Dedifferentiated amniotic fluid mesenchymal stem cell (primary cell): Measurements from ENCODE around the gene FBXL15.

Experiments
- DNase-seq: peaks from one replicate; pipeline ENCODE4 v3.0.0-alpha.2; 2016; ENCODE audit errors: extremely low spot score

FBXL15 gene

DNA sequence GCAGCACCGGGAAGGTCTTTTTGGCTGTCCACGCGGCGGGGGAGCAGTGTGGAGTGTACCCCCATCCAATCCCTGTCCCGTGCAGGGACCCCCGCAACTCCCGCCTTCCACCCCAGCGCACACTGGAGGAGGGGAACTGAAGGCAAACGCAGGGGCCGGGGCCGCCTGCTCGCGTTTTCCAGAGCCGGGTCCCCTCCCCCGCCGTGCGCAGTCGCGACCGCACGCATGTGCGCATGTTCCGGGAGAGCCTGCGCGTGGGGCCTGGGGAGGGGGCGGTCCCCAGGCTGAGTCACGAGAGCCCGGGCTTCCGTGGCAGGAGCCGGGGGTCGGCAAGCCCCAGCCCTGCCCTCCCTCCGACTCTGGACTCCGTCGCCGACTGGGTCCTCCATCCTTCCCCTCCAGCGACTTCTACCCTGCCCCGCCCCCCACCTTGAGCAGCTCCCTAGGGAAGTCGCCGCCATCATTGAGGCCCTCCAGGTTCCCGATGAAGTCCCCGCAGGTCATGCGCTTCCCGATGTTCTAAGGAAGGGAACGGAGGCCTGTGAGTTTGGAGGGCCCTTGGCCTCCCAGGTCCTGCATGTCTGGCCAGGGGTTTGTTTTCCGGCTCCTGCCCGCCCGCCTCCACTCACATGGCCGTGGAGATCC lies 10.1 kb upstream of the FBXL15 start:
- no peak for DNase-seq

DNA sequence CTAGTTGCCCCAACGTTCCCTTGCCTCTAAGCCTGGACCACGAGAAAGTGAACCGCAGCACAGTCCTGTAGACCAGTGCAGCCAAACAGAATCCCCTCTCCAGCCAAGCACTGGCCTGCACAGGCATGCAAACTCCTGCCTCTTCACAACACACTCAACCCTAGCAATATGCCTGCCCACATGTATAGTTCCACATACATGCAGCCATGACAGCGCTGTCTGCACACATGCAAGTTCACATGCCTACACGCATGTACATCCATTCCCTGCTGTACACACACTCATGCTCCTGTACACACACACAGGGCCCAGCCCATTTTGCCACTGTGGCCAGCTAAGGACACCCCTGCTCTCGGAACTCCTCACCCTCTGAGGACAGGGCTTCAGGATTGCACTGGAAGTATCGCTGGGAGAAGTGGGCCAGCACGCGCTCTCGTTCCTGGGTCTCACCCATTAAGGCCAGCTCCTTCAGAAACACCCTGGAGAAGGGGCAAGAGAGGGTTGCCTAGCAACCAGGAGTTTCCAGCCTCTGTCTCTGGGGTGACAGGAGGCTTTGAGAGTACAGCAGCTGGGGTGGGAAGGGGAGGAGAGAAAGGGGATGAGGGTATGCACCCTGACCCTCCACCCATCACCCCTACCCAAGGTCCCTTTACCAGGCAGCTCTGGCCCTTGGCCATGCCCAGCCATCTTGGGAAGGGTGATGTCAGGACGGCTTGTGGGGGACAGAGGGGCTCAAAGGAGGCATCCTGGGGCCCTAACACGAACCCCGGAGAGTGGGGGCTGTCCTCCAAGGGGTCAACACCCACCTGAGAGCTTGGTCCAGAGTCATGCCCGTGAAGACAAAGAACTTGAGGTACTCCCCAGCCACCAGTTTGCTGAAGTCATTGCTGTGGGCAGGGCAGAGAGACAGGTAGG lies 9.0 kb upstream of the FBXL15 start:
- DNase-seq = no peak

DNA sequence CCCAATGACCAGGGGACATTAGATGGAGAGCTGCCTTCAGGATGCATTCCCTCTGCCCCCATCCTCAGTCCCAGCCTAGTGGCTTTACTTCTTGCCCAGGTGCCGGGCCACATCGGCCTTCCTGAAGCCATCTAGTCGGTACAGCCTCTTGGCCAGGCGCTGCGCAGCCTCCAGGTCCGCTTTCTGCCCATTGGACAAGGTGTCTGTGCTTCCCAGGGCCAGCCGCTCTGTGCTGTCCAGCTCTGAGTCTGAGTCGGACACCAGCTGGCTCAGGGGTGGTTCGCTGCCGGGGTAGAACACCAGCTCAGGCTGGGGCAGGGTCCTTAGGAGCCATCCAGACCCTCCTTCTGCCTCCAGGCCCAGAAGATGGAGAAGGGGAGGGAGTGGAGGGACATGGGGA lies 8.3 kb upstream of the FBXL15 start:
- no peak for DNase-seq

DNA sequence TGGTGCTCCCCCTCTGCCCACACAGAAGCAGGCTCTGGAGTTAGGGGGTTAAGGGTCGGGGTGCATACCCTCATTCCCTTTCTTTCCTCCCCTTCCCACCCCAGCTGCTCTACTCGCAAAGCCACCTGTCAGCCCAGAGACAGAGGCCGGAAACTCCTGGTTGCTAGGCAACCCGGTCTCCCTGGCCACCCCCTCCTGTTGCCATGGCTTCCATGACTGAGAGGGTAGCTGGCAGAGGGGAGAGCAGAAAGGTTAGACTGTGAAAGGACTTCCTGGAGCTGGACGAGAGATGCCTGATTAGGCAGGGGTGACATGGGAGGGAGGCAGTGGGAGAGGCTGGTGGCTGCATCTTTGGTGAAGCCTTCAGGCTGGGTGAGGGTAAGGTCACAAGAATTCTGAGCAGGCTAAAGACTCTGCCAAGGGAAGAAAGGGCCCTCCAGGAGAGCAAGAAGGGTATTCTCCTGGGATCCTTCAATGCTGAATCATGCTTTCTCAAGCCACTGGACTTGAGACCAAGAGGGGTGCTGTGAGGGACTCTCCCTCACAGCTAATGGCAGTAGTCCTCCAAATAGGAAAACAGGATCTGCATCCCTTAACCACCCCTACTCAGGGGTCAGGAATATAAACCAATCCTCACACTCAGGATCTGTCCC lies 7.5 kb upstream of the FBXL15 start:
- no peak for DNase-seq

DNA sequence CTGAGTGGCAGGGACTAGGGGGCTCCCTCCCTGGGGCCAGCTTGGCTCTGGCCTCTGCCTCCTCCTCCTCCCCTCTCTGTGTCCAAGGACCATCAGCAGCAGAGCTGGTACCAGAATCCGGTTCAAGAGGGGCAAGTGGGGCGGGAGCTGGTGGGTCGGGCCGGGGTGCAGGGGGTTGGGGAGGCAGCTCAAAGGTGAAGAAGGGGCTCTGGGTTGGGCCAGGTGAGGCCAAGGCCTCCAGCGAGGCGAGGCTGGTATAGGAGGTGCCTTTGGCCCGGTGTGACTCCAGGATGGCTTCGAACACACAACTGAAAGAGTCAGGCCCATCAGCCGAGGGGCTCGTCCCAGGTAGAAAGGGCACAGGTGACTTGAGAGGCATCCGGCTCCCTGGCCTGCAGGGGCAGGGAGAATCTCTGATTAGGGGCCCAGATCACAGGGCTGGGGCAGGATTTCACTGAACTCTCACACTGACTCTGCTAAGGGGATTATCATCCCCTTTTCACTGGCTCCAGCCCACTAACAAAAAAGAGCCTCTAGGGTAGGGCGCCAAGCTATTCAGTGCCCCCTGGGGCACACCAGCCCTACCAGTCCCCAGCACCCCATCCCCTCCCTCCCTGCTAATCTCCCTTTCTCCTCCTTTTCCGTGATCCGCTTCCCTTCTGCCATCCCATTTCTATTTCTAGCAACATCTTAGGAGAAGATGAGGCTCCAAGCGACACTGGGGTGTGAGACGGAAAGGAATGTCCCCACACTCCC lies 6.7 kb upstream of the FBXL15 start:
- DNase-seq = no peak

DNA sequence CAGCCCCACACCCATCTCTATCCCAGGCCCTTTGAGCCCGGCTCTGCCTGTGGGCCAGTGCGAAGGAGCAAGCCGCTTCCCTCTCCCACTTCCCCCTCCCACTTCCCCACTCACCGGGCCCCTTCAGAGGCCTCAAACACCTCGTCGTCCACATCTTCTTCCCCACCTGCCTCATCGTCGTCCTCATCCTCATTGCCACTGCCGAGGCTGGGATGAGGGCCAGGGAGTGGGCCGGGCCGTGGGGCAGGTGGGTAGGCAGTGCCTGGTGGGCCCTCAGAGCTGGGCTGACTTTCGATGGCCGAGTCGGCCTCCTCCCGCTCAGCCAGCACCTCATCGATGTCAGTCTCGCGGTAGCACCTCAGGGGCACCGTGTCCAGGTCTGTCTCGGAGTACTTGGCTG lies 5.9 kb upstream of the FBXL15 start:
- no peak for DNase-seq

DNA sequence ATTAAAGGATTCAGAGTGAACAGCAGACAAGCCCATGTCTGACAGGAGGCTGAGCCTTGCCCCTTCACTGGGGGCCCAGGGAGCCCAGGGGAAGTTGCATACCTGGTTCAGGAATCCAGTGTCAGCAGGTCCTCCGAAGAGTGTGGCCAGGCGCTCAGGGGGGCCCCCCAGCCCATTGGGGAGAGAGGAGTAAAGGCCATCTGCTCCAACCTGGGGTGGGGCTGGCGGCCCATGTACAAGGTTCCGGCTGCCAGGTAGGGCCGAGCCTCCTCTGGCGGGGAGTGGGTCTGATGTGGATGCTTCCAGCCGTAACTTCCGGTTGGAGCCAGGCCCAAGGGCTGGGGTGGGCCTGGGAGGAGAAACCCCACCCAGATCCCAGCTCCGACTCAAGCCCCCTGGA lies 4.4 kb upstream of the FBXL15 start:
- no peak for DNase-seq

DNA sequence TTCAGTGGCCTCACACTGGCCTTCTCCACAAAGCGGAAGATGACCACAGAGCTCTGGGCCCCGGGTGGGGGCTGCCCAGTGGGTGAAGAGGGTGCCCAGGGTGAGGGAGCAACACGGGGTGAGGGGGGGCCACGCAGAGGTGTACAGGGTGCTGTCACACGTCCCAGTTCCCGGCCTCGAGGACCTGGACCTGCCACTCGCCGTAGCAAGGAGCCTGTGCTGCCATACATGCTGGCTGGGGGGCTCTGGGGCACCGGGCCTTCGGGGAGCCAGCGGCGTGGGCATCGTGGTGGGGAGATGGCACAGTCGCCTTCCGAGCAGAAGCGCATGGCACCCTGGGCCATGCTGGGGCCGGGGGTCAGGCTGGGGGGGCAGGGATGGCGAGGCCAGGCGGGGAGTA lies 3.9 kb upstream of the FBXL15 start:
- DNase-seq = no peak

DNA sequence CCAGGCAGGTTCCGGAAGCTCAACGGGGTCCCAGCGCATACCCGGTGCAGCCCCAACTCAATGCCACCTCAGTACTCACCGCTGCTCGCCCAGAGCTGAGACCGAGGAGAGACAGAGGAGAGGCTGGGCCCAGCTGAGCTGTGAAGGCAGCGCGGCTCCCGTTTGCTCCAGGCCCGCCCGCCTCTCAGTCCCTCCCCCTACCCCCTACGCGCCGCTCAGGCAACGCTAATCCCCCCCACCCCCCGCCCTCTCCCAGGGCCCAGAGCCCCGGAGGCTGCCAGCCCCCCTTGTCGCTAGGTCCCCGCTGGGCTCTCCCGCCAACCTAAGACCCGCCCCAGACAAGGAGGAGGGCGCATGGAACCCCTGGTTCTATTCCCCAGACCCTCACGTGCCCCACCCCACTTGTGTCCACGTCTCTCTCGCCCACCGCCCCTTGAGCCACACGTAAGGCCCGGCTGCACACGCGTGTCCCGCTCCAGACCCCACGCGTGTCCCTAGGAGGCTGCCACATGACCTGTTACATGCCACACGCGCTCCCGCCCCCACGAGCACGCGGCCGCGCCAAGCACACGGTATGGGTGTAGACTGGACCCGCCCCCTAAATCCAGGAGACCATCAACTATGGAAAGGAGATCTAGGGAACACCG lies 1.9 kb upstream of the FBXL15 start, which contains the start of gene PSD:
Gene PSD (minus strand): TSS at position 164 of the 647 bp plus-strand sequence. CDS start 1,747 bp downstream, outside the sequence.
- DNase-seq = no peak

DNA sequence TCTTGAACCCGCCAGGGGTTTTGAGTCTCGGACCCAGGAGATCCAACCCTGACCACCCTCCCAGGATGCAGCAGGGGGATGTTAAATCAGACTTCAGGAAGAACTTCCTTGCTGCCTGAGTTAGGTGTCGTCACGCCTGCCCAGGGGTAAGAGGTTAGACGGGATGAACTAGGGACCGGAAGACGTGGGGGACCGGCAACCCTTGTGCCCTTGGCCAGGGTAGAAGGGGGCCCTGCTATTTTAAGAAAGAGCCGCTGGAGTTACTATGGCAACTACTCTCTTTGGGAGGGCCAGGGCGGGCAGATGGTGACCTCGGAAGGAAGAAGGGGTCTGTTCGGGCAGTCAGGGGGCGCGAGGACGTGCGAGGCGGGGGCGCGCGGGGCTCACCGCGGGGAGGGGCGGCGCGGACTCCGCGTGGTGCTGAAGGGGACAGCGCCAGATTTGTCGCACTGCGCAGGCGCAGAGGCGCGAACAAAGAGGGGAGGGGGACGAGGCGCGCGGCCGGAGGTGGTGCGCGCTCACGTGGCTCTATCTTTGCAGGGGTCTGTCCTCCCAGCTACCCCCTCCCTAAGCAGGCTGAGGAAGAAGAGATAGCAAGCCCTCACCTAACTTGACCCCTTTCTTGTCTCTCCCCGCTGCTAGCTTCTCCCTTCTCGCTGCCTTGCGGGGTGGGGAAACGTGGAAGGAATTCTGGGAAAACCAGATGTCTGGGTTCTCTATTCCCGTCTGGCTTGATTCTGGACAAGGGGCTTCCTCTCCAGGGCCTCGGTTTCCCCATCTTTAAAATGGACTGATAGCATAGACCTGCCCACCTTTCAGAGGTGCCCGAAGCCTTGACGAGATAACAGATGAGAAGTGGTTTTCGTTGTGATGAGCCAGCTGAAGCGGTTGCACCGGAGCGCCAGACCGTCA lies 1.1 kb upstream of the FBXL15 start:
- no peak for DNase-seq

DNA sequence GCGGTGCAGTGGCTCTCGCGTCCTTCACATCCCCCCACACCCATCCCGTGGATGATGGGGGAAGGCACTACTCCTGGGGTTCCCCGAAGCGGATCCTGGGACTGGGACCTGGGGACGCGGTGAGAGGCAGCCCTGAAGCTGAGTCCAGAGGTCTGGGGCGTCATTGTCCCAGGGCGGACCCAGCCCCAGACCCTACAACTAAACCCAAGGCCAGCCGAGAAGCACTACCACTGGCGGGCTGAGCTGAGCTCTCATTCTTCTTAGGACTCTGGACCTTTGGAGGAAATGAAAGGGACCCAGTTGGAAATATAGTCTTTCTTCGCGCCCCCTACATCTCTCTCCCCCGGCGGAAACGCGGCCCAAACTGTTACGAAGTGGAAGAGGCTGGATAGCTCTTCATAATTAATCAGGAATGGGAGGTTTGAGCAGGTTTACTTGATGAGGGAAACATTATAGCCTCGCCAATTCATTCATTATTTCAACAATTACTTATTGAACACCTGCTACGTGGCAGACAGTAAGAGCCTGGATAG lies 389 bp upstream of the FBXL15 start:
- DNase-seq = no peak

DNA sequence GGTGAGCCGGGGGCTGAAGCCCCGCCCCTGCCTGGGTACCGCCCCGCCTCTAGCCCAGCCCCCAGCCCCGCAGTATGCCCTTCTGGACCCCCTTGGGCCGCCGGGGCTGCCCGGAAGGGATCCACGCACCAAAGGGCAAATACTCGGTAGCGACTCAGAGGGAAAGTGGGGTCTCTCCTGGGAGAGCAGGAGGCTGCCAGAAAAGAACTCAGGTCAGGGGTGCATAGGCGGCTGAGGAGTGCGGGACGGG lies 796 bp downstream of the FBXL15 start:
- no peak for DNase-seq

DNA sequence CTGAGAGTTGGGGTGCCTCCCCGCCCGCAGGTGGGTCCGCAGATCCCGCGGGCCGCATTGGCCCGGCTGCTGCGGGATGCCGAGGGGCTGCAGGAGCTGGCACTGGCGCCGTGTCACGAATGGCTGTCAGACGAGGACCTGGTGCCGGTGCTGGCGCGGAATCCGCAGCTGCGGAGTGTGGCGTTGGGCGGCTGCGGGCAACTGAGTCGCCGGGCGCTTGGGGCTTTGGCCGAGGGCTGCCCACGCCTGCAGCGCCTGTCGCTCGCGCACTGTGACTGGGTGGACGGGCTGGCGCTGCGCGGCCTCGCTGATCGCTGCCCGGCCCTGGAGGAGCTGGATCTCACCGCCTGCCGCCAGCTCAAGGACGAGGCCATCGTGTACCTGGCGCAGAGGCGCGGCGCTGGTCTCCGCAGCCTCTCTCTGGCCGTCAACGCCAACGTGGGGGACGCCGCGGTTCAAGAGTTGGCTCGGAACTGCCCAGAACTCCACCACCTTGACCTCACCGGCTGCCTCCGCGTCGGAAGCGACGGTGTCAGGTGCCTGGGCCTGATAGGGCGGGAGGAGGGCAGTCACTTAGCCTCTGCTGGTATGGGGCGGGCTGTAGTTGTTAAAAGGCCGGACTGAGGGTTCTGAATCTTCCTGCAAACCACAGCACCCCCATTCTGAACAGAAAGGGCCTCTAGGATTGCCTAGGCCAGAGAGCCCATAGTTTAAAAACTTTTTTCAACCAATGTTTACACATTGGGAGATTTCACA lies 1.3 kb downstream of the FBXL15 start:
- no peak for DNase-seq

DNA sequence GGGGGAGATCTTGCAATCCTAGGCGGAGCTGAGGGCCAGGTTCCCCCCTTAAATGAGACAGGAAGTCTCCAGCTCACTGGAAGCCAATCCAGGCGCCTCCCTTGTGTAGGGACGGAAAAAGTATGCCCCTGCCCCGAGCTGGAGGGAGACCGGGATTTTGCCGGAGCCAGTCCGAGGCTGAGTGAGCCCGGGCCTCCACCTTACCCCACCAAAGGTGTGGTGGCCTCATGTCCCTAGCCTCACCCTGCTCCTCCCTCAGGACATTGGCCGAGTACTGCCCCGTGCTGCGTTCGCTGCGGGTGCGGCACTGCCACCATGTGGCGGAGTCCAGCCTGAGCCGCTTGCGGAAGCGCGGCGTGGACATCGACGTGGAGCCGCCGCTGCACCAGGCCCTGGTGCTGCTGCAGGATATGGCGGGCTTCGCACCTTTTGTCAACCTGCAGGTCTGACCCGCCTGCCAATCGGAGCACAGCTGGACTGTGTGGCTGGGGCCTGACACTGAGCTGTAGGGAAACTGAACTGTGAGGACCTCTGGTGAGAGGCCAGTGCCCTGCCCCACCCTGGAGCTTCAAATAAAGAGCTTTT lies 2.0 kb downstream of the FBXL15 start:
- DNase-seq = no peak

DNA sequence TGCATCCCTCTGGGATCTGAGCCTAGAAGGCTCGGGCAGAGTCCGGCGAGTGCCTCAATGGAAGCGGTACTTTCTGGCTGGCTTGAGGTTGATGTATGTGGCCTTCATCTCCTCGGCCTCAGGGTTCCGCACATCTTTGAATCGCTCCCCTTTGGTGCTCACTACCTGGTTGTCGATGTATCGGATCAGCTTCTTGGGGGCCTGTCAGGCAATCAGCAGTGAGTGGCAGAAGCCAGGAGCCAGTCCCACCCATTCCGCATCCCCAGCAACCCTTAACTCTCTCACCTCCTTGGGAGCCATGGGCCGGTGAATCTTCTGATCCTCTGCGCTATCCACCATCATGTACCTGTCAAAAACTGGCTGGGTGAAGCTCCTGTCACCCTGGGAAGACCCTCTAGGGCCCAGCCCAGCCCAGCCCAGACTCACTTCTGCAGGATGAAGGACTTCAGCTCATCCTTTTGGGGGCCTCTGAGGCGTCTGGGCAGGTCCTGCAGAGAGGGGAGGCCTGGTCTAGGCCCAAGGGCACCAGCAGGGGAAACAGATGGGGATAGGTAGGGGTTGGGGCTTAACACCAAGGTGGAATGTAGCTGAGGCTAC lies 2.8 kb downstream of the FBXL15 start:
- DNase-seq = no peak

DNA sequence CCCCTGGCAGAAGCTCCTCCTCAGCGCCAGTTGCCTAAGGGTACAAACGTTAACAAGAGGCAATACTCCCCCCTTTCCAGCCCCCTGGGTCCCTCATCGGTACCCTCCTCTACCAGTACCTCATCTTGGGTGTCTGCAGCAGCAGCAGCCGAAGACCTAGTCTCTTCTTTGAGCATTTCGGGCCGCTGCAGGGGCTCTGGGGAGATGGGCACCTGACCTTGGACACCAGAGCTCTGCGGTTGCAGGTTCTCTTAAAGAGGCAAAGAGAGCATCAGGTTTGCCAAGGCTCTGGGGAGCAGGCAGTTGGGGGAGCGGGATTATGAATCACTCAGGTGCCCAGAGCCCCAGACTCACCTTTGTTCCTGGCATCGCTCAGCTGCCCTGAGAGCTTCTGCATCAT lies 3.5 kb downstream of the FBXL15 start:
- DNase-seq = no peak

DNA sequence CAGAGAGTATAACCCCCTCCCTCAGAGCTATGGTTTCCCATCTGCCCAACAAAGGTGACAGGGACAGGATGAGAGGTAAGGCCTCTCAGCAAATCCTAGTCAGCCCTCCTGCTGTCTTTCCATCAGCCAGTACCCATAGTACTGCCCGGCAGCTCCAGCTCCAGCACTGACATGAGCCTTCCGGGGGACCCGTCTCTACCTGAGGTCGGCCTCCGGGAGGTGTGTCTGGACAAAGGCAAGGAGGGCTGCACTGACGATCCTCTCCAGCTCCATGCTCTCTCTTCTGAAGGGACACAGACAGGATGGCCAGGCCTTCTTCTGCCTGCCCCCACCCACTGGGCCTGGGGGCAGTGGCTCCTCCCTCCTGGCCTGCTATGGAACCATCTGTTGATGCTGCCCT lies 4.3 kb downstream of the FBXL15 start:
- no peak for DNase-seq

DNA sequence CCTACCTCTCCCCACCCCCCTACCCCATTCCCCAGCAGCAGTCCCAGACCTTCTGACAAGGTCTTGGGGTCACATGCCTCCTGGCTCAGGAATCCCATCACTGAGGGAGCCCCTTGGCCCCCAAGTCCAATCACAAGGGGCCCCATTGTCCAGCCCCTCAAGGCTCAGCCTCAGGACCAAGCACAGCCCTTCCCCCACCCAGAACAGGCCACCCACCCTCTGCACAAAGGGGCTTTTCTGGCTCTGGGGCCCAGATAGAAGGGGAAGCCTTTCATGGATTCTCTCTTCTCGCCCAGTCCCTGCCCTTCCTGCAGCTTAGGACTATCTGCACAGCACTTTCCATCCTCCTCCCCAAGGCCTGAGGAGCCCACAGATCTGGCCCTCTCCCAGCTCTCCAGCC lies 4.8 kb downstream of the FBXL15 start:
- DNase-seq = no peak

DNA sequence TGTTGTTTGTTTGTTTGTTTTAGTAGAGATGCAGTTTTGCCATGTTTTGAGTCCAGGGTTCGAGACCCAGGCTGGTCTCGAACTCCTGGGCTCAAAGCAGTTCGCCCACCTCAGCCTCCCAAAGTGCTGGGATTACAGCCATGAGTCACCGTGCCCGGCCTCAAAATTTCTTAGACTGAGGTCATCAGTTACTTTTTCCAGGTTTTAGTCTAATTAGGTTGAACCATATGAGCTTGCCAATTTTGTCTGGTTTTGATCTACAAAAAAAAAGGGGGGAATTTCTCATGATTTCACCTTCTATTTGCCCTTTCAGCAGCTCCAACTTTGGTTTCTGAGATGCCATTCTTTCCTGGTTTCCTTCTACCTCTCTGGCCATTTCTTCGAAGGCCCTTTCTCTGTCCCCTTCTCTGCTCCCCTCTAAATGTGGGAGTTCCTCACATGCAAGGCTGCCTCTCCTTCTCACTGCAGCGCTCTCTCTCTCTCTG lies 6.2 kb downstream of the FBXL15 start:
- DNase-seq = no peak
